ENCODE data around the gene LRRC10B. TPM values are rescaled to one million over a fixed set of nuclear protein-coding genes. Genes with fewer than 3 reads are reported as not detected.

Gene LRRC10B
- total and polyA plus RNA-seq, 2 experiments from 2014 or later = 0.43 to 0.68 TPM

DNA sequence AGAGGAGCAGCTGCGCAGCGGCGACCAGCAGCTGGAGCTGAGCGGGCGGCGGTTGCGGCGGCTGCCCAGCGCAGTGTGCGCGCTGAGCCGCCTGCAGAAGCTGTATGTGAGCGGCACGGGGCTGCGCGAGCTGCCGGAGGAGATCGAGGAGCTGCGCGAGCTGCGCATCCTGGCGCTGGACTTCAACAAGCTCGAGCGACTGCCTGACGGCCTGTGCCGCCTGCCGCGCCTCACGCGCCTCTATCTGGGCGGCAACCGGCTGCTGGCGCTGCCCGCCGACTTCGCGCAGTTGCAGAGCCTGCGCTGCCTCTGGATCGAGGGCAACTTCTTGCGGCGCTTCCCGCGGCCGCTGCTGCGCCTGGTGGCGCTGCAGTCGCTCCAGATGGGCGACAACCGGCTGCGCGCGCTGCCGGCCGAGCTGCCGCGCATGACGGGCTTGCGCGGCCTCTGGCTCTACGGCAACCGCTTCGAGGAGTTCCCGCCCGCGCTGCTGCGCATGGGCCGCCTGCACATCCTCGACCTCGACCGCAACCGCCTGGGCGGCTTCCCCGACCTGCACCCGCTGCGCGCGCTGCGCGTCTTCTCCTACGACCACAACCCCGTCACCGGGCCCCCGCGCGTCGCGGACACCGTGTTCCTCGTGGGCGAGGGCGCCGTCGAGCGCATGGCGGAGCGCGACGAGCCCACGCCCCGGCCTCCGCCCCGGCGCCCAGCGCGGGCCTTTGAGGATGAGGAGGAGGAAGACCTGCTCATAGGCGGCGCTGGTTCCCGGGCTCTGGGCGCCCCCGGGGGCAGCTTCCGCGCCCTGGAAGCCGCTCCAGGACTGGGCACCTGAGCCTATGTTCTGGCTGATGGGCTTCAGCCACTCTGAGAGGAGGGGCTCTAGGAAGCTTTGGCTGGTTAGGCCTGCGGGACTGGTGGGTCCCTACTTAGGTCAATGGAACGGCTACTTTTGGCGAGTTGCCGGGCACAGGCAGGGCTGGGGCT is 787 bp downstream of the LRRC10B start:
- H3K4me2 ChIP-seq = peak overlapping the region; percentile 92
- H3K79me2 ChIP-seq = no peaks in the 10 kb centered on the region
- no peaks in the 10 kb centered on the region for H3K9me3 ChIP-seq (ENCODE audit: low read depth)
- H2AFZ ChIP-seq = peak overlapping the region; percentile 47
- no peaks in the 10 kb centered on the region for H3K9me2 ChIP-seq (replicated peaks; ENCODE audit: insufficient read depth)
- no peaks in the 10 kb centered on the region for H4K20me1 ChIP-seq (ENCODE audit: insufficient read depth, poor library complexity, severe bottlenecking)
- no peak overlapping the region for H3K4me3 ChIP-seq
- H3K4me1 ChIP-seq (ENCODE audit: insufficient read depth) = peaks cover 28% of the 10 kb centered on the region
- WGBS (ENCODE audit: low lambda C conversion rate, missing lambda C conversion rate) = 9% methylated on average over 88 of the region's 117 CpGs
- peak; percentile 93 for DNase-seq (ENCODE audit: low spot score)
- no peaks in the 10 kb centered on the region for H3K36me3 ChIP-seq (replicated peaks; ENCODE audit: insufficient read depth, low read depth)
- peaks cover 19% of the 10 kb centered on the region for H3K27me3 ChIP-seq
- TF ChIP-seq, protein P1, sequence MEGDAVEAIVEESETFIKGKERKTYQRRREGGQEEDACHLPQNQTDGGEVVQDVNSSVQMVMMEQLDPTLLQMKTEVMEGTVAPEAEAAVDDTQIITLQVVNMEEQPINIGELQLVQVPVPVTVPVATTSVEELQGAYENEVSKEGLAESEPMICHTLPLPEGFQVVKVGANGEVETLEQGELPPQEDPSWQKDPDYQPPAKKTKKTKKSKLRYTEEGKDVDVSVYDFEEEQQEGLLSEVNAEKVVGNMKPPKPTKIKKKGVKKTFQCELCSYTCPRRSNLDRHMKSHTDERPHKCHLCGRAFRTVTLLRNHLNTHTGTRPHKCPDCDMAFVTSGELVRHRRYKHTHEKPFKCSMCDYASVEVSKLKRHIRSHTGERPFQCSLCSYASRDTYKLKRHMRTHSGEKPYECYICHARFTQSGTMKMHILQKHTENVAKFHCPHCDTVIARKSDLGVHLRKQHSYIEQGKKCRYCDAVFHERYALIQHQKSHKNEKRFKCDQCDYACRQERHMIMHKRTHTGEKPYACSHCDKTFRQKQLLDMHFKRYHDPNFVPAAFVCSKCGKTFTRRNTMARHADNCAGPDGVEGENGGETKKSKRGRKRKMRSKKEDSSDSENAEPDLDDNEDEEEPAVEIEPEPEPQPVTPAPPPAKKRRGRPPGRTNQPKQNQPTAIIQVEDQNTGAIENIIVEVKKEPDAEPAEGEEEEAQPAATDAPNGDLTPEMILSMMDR (IDR thresholded peaks at IDR 0.05; ENCODE audit: poor library complexity) = peak; percentile 59
- TF ChIP-seq EZH2 (IDR thresholded peaks at IDR 0.05; ENCODE audit: borderline replicate concordance) = no peak
- H3K27ac ChIP-seq = no peak overlapping the region

DNA sequence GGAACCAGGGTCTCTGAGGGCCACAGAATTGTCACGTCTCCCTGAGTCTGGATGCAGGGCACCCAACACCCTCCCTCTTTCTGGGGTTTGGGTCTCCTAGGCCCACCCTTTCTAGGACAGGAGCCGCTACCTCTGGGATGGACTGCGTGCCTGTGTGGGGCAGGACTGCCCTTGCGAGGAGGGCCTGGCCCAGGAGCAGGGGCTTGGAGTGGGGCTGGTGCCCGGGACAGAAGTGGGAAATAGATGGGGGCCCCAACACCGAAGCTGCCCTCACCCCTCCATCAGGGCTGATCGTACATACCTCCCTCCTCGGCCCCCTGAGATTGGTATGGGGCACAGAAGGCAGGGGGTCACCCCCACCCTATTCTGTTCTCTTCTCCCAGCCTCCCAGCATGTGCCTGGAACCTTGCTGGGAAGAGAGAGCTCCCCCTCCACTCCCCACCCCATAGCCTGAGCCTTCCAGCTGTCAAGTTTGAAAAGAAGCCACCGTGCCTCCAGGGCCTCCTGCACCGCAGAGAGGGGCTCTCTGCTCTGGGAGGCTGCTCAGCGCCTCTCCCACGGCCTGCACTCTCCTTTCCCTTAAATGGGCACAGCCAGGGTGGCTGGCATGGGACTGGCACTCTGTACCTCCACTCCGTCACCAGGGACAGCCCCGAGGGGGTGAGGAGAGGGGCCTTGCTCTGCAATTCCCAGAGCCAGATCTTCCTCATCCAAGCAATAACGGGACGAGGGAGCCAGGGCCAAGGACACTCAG is 1.8 kb downstream of the LRRC10B start:
- no peaks in the 10 kb centered on the region for H3K9me2 ChIP-seq (replicated peaks; ENCODE audit: insufficient read depth)
- DNase-seq (ENCODE audit: low spot score) = no peak
- no peaks in the 10 kb centered on the region for H3K79me2 ChIP-seq
- H3K27me3 ChIP-seq = peaks cover 19% of the 10 kb centered on the region
- H2AFZ ChIP-seq = no peak overlapping the region
- no peak overlapping the region for H3K27ac ChIP-seq
- H4K20me1 ChIP-seq (ENCODE audit: insufficient read depth, poor library complexity, severe bottlenecking) = no peaks in the 10 kb centered on the region
- no peak overlapping the region for H3K4me2 ChIP-seq
- H3K4me1 ChIP-seq (ENCODE audit: insufficient read depth) = peaks cover 28% of the 10 kb centered on the region
- TF ChIP-seq EZH2 (IDR thresholded peaks at IDR 0.05; ENCODE audit: borderline replicate concordance) = no peak
- 80% methylated on average over 16 of the region's 16 CpGs for WGBS (ENCODE audit: low lambda C conversion rate, missing lambda C conversion rate)
- H3K9me3 ChIP-seq (ENCODE audit: low read depth) = no peaks in the 10 kb centered on the region
- H3K4me3 ChIP-seq = no peak overlapping the region
- no peaks in the 10 kb centered on the region for H3K36me3 ChIP-seq (replicated peaks; ENCODE audit: insufficient read depth, low read depth)

DNA sequence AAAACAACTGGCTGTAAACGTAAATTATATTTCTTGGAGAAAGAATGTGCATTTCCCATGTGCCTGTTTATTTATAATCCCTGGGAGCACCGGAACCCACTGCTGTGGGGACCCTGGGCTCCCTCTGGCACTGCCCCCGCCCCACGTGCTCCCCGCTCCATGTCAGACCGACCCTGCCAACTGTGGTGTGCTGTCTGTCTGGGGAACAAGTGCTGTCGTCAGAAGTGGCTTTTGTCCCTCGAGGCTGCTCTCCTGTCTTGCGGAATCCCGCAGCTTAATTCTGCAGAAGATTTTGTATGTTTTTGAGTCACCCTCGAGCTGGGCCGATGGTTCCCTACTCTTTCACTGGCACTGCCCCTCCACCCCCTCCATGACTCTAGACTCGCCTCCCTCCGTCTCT is 2.4 kb downstream of the LRRC10B start:
- 86% methylated on average over 14 of the region's 14 CpGs for WGBS (ENCODE audit: low lambda C conversion rate, missing lambda C conversion rate)
- Histone ChIP-seq H3K27me3 (peaks cover 19% of the 10 kb centered on the region), H3K4me2 (no peak overlapping the region), H3K9me3 (ENCODE audit: low read depth) (no peaks in the 10 kb centered on the region), H3K9me2 (replicated peaks; ENCODE audit: insufficient read depth) (no peaks in the 10 kb centered on the region), H3K27ac (no peak overlapping the region), H3K36me3 (replicated peaks; ENCODE audit: insufficient read depth, low read depth) (no peaks in the 10 kb centered on the region), H3K4me3 (no peak overlapping the region), H3K4me1 (ENCODE audit: insufficient read depth) (peaks cover 28% of the 10 kb centered on the region), H4K20me1 (ENCODE audit: insufficient read depth, poor library complexity, severe bottlenecking) (no peaks in the 10 kb centered on the region), H3K79me2 (no peaks in the 10 kb centered on the region), H2AFZ (no peak overlapping the region)
- DNase-seq (ENCODE audit: low spot score) = no peak
- TF ChIP-seq, protein P1 (IDR thresholded peaks at IDR 0.05; ENCODE audit: poor library complexity) = no peak
- TF ChIP-seq EZH2phosphoT487 (IDR thresholded peaks at IDR 0.05; ENCODE audit: low read depth, severe bottlenecking, unreplicated experiment) = no peak
- TF ChIP-seq EZH2 (IDR thresholded peaks at IDR 0.05; ENCODE audit: borderline replicate concordance) = no peak

DNA sequence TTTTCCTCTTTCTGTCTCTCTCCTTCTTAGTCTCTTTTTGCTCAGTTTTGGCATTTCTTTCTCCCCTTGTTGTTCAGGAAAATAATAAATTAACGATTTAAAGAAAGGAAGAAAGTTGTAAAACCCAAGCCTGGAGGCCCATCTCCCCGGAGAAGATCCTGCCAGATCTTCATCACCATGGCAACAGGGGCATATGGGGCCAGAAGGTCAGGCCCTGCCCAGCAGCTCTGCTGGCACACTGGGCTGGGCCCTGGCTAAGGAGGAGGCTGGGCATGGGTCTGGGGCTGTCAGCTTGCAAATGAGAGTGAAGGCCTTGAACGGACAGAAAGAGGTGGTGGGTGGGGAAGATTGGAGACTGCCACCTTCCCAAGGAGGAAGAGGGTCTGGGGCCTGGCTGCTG is 2.8 kb downstream of the LRRC10B start:
- Histone ChIP-seq H3K27me3 (peaks cover 17% of the 10 kb centered on the region), H4K20me1 (ENCODE audit: insufficient read depth, poor library complexity, severe bottlenecking) (no peaks in the 10 kb centered on the region), H3K4me1 (ENCODE audit: insufficient read depth) (peaks cover 28% of the 10 kb centered on the region), H3K79me2 (no peaks in the 10 kb centered on the region), H2AFZ (no peak overlapping the region), H3K4me3 (no peak overlapping the region), H3K36me3 (replicated peaks; ENCODE audit: insufficient read depth, low read depth) (no peaks in the 10 kb centered on the region), H3K9me2 (replicated peaks; ENCODE audit: insufficient read depth) (no peaks in the 10 kb centered on the region), H3K27ac (no peak overlapping the region), H3K9me3 (ENCODE audit: low read depth) (no peaks in the 10 kb centered on the region), H3K4me2 (no peak overlapping the region)
- 38% methylated on average over 3 of the region's 3 CpGs for WGBS (ENCODE audit: low lambda C conversion rate, missing lambda C conversion rate)
- TF ChIP-seq, protein P1 (IDR thresholded peaks at IDR 0.05; ENCODE audit: poor library complexity) = no peak
- no peak for DNase-seq (ENCODE audit: low spot score)
